ENCODE measurements around the gene RUNX2. TPM values are rescaled to one million over a fixed set of nuclear protein-coding genes. Genes with fewer than 3 reads are reported as not detected.

RUNX2 gene
- total and polyA plus RNA-seq, 2 of the 8 experiments (the other 6 are each of a cell fraction or from before 2014, with no cell fraction given), result 0.26 to 1.2 TPM

- no peak for TF ChIP-seq NRF1 (IDR thresholded peaks at IDR 0.05; ENCODE audit: low read depth, low read length)
- no peak for TF ChIP-seq RBBP5 (IDR thresholded peaks at IDR 0.05; ENCODE audit: borderline replicate concordance, low read depth, low read length)
- no peak for TF ChIP-seq NANOG (IDR thresholded peaks at IDR 0.05; ENCODE audit: insufficient read depth, low read depth, low read length, poor library complexity, severe bottlenecking)
Measured at GRCh38 chr6:45439861-45440388, 111.8 kb downstream of the RUNX2 start (continued).

Measured in H1 (cell line).